Heart left ventricle (tissue), 16 donors: Measurements from ENCODE around the gene SPATA31D4. TPM values are rescaled to one million over a fixed set of nuclear protein-coding genes. Genes with fewer than 3 reads are reported as not detected.
"Not testable (repeated sequence)": the region's sequence is repeated elsewhere in the genome, so short reads cannot be mapped to it uniquely, and the experiment has no call there.

ENCODE experiments used
- ATAC-seq, 4 donors: fragments of 200-7000 bp; cut with Tn5 transposase; one replicate each; pipeline ENCODE4 v1.9.1; 2020 to 2022; ENCODE audit warnings: moderate library complexity in 4 of 4, mild to moderate bottlenecking in 3 of 4, moderate number of reproducible peaks in 1 of 4
- DNase-seq, 5 donors: peaks; one replicate each; pipeline ENCODE4 v3.0.0-alpha.2; 2020
- H3K27ac ChIP-seq, 12 donors: fragments of 200-600 bp; sonication (generic) in 4 of 12; one replicate each; pipeline versions ENCODE4 v1.5.0 to v1.8.0; 2016 to 2022; ENCODE audit warnings: mild to moderate bottlenecking in 2 of 12
- H3K27me3 ChIP-seq, 9 donors: fragments of 200-600 bp; sonication (generic) in 2 of 9; one replicate each; pipeline versions ENCODE4 v1.5.1 to v1.8.0; 2016 to 2022; ENCODE audit warnings: mild to moderate bottlenecking in 3 of 9
- H3K36me3 ChIP-seq, 9 donors: fragments of 200-600 bp; sonication (generic) in 2 of 9; one replicate each; pipeline versions ENCODE4 v1.5.0 to v1.8.0; 2018 to 2022; ENCODE audit warnings: mild to moderate bottlenecking in 2 of 9
- H3K4me1 ChIP-seq, 12 donors: fragments of 200-600 bp; sonication (generic) in 4 of 12; one replicate each; pipeline versions ENCODE4 v1.5.0 to v1.8.0; 2016 to 2022; ENCODE audit warnings: mild to moderate bottlenecking in 3 of 12
- H3K4me3 ChIP-seq, 12 donors: fragments of 200-600 bp; sonication (generic) in 4 of 12; one replicate each; pipeline versions ENCODE4 v1.5.0 to v1.8.0; 2017 to 2022; ENCODE audit warnings: mild to moderate bottlenecking in 9 of 12, moderate library complexity in 4 of 12
- H3K9me3 ChIP-seq, 12 donors: fragments of 200-600 bp; sonication (generic) in 4 of 12; one replicate each; pipeline versions ENCODE4 v1.5.0 to v1.8.0; 2016 to 2022; ENCODE audit warnings: mild to moderate bottlenecking in 1 of 12
- POLR2A ChIP-seq, 2 donors: fragments of 450-650 bp; IDR thresholded peaks; one replicate each; pipeline ENCODE4 v1.6.1; 2017; ENCODE audit warnings: antibody characterized with exemption in 2 of 2, mild to moderate bottlenecking in 2 of 2, moderate library complexity in 2 of 2
- WGBS, 4 donors: extraction: QIAGEN DNeasy Blood & Tissue Kit in 2 of 4; methylation state at CpG; one replicate each; pipeline versions ENCODE4 v1.1.5 to v1.1.7; 2013 to 2018; 5-methylcytosine and 5-hydroxymethylcytosine counted together
- intact Hi-C, 10 donors: fragments of 100-400 bp; cut with DNase I; formaldehyde crosslinking; loops; one replicate each; pipeline versions ENCODE4 v1.11.1 to v1.14.2; 2022
- long read RNA-seq, 3 donors: library from polyadenylated mRNA; unstranded; transcript quantifications; one replicate each; pipeline ENCODE4 v2.0.0, GENCODE V29; 2020 to 2021
- polyA plus RNA-seq, 2 donors: library from polyadenylated mRNA; stranded (reverse); fragments of 200-250 nt; gene quantifications; one replicate each; pipeline ENCODE4 v1.2.3, GENCODE V29; 2013
- total RNA-seq, 9 donors: library from RNA; depleted of rRNA in 2 of 9; stranded (reverse); fragments of >200 nt in 2 of 9; fragmentation: NEBNext Ultra II Directional in 3 of 9; extraction: Animal tissue kit (Norgen Biotek cat#: 25700) in 3 of 9; gene quantifications; one replicate each; pipeline versions ENCODE4 v1.1.0 to v1.2.4, GENCODE V29; 2016 to 2023
- TF ChIP-seq, protein P1 (sequence below), 12 donors: fragments of 200-600 bp; sonication (generic) in 4 of 12; IDR thresholded peaks; one replicate each; pipeline versions ENCODE4 v1.5.0 to v1.8.0; 2018 to 2022; ENCODE audit warnings: antibody characterized with exemption in 12 of 12, mild to moderate bottlenecking in 5 of 12
- donor health status: ischemic (EF 13 %, LVEDD 7.1; RV severe dilation, severe dysfunction).
- donor health status: healthy with polysubstance abuse.
- donor health status: DM: no; HTN: yes; CAD: no.
- donor health status: DM: no; HTN: no; CAD: no.
- donor health status: ischemic (EF 25% LVEDD 6.9; RV normal size, moderate dysfunction).
- donor health status: ischemic (EF 25% LVEDD 5.7; RV mildly dilated, moderate dysfunction).
- donor health status: healthy.
- donor health status: DM: yes; HTN: yes; CAD: no.
- donor health status: ischemic (EF 35%, LVEDD 5.7; RV mildly dilated, moderate dysfunction).
- donor health status: nonischemic (EF 11% LVEDD 7.7; RV severe dilation, severe dysfunction).
- donor health status: DM: yes; HTN: yes; CAD: no.
- donor health status: PGD.
- donor health status: ischemic (EF 29% LVEDD 5.4; RV normal size, mild dysfunction).
- donor health status: nonischemic (EF 23%, LVEDD 6.1; RV moderate dilation, normal function).

SPATA31D4 gene
- total RNA-seq, result not detected
- polyA plus RNA-seq, result not detected
- long read RNA-seq, donor 1, result 0 reads
- long read RNA-seq, donor 2, result 0 reads
- long read RNA-seq, donor 3, result 0 reads

DNA sequence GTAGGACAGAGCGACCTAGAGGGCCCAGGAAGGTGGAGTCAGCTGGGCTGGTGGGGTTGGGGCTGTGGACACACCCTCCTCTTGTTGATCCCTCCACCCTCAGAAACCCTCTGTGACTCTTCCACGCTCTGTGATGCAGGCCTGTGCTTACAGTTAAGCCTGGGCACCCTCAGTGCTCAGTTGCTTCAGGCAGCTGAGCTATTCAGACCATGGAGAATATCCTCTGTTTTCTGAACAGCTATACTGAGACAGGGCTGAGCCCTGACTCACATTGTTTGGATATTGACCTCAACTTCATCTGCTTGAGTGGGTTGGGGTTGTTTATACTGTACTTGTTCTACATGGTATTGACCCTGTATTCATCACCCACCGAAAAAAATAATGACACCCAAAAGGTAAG, at the start of gene SPATA31D4:
Gene SPATA31D4 (plus strand): TSS at position 124 of the 400 bp plus-strand sequence. CDS start 86 bp downstream, at position 210.
- H3K4me1 ChIP-seq, H3K9me3 ChIP-seq, H3K4me3 ChIP-seq, intact Hi-C loops, DNase-seq, H3K27me3 ChIP-seq, H3K36me3 ChIP-seq, ATAC-seq, H3K27ac ChIP-seq: not testable (repeated sequence)
- no CpG with 5 or more reads among the region's 3 CpGs for WGBS, 4 donors

DNA sequence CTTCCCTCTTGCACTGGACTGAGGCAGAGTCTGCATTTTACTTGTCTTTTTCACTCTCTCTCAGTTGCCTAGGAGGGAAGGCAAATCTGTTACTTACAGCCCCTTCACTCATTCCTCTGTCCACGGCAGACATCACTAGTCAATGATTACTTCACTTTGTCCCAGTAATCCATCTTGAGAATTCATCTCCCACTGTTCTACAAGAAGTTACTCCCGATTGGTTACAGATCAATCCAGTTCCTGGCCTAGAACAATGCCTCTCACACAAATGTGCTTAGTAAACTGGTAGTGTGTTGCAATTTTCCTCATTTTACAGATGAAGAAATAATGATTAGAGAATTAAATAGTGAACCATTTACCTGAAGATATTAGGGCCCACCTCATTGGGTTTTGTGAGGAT, 49.7 kb upstream of the SPATA31D4 start:
- H3K4me1 ChIP-seq, result peaks cover 0 to 24% (median 0%) of the 10 kb centered on the region in 12 donors
- H3K9me3 ChIP-seq, result peaks cover 0 to 2% (median 0%) of the 10 kb centered on the region in 12 donors
- TF ChIP-seq POLR2A (IDR thresholded peaks at IDR 0.05), result no peak
- TF ChIP-seq, protein P1, sequence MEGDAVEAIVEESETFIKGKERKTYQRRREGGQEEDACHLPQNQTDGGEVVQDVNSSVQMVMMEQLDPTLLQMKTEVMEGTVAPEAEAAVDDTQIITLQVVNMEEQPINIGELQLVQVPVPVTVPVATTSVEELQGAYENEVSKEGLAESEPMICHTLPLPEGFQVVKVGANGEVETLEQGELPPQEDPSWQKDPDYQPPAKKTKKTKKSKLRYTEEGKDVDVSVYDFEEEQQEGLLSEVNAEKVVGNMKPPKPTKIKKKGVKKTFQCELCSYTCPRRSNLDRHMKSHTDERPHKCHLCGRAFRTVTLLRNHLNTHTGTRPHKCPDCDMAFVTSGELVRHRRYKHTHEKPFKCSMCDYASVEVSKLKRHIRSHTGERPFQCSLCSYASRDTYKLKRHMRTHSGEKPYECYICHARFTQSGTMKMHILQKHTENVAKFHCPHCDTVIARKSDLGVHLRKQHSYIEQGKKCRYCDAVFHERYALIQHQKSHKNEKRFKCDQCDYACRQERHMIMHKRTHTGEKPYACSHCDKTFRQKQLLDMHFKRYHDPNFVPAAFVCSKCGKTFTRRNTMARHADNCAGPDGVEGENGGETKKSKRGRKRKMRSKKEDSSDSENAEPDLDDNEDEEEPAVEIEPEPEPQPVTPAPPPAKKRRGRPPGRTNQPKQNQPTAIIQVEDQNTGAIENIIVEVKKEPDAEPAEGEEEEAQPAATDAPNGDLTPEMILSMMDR (IDR thresholded peaks at IDR 0.05), result no peak
- DNase-seq (no peak), ATAC-seq (no peak)
- H3K27ac ChIP-seq, result no peak overlapping the region
- WGBS, 4 donors, result 88 to 94% (median 91%) methylated on average over 2 of the region's 2 CpGs
- H3K4me3 ChIP-seq, result no peak overlapping the region
- H3K36me3 ChIP-seq, result no peaks in the 10 kb centered on the region
- intact Hi-C loops, result no loop called here
- no peaks in the 10 kb centered on the region for H3K27me3 ChIP-seq

DNA sequence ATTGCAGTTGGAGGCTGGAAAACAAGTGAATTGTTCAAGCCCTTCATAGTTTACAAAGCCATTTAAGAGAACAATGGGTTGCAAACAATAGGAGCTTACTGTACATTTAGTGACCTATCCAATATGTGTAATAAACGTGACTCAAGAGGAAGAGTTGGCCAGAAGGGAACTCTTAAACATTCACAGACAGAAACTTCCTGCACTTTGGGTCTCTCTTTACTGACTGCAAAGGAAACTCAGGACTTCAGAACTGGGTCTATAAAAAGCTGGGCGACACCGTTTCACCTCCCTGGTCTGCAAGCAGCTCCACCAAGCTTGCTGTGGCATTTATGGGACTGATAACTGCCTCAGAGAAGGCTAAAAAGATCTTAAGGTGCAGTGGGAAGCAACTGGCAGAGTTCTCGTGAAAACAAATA, 48.7 kb upstream of the SPATA31D4 start:
- WGBS, 4 donors, result 30 to 42% (median 39%) methylated on average over 4 of the region's 4 CpGs
- Histone ChIP-seq H3K9me3 (peaks cover 0 to under 1% (median 0%) of the 10 kb centered on the region in 12 donors), H3K4me3 (no peak overlapping the region), H3K4me1 (peaks cover 0 to 20% (median 0%) of the 10 kb centered on the region in 12 donors), H3K36me3 (no peaks in the 10 kb centered on the region), H3K27ac (no peak overlapping the region), H3K27me3 (no peaks in the 10 kb centered on the region)
- peak in 1 of 4 donors; percentile 18 for ATAC-seq
- DNase-seq, result no peak
- no peak for TF ChIP-seq POLR2A (IDR thresholded peaks at IDR 0.05)
- TF ChIP-seq, protein P1 (IDR thresholded peaks at IDR 0.05), result no peak
- intact Hi-C loops, result no loop called here

DNA sequence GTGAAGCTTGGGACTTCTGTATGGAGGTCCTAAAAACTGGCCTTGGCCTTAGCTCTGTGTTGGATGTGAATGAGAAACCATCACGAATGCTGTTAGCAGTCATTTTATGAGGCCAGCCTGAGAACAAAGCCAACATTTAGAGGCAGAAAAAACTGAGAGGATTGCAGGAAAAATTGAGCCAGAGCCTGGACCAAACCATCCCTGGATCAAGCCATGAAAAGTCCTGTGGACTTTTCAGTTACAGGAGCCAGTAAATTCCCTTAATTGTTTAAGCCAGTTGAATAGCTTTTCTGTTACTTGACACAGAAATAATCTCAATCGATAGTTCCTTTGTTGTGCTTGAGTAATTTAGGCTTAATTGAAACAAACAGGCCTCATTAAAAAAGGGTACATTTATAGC, 42.6 kb upstream of the SPATA31D4 start:
- TF ChIP-seq, protein P1 (IDR thresholded peaks at IDR 0.05), result no peak
- TF ChIP-seq POLR2A (IDR thresholded peaks at IDR 0.05), result no peak
- Histone ChIP-seq H3K36me3 (no peaks in the 10 kb centered on the region), H3K27ac (no peak overlapping the region), H3K9me3 (no peaks in the 10 kb centered on the region), H3K4me1 (no peaks in the 10 kb centered on the region), H3K27me3 (no peaks in the 10 kb centered on the region), H3K4me3 (no peak overlapping the region)
- no peak for ATAC-seq
- DNase-seq, result no peak
- intact Hi-C loops, result no loop called here
- WGBS, 4 donors, result 72 to 84% (median 78%) methylated on average over 2 of the region's 2 CpGs

DNA sequence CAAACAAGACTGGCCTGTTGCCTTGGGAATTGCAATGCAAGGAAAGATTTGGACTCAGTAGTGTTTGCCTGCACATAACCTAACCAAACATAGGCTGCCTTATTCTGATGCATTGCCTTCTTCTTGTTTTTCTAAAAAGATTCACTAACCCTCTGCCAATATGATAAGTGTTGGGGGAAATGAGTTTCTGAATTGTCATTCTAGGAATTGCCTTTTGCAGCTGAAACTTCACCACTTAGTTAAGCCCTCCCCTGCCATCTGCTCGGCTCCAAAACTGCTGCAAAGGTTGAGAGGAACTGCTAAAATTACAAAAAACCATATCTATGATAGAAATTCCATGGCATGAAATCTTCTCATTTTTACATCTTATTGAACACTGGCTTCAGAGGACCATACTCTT, 41.6 kb upstream of the SPATA31D4 start:
- WGBS, 4 donors, result 67 to 74% (median 72%) methylated on average over 1 of the region's 1 CpG

More for the DNA sequence above, 41.6 kb upstream of the SPATA31D4 start:
- H3K27me3 ChIP-seq, result no peaks in the 10 kb centered on the region
- no peaks in the 10 kb centered on the region for H3K36me3 ChIP-seq
- no peaks in the 10 kb centered on the region for H3K9me3 ChIP-seq
- no peak overlapping the region for H3K27ac ChIP-seq
- H3K4me3 ChIP-seq, result no peak overlapping the region
- H3K4me1 ChIP-seq, result no peaks in the 10 kb centered on the region
- ATAC-seq (no peak), DNase-seq (no peak)
- TF ChIP-seq, protein P1 (IDR thresholded peaks at IDR 0.05), result no peak
- TF ChIP-seq POLR2A (IDR thresholded peaks at IDR 0.05), result no peak
- intact Hi-C loops, result no loop called here
